AG04449 (cell line): Measurements from ENCODE around the gene CDH7.

Experiments used
- CTCF ChIA-PET: fragments of 350-600 bp; formaldehyde crosslinking; extraction: SDS; loops from one replicate; lab custom pipeline; 2021; ENCODE audit warnings: antibody characterized with exemption; lab: Yijun Ruan, JAX
- POLR2A ChIA-PET: fragments of 400-600, 350-600 bp; formaldehyde crosslinking; extraction: SDS; loops from one replicate; lab custom pipeline; 2020; ENCODE audit warnings: antibody characterized with exemption, inconsistent platforms; lab: Yijun Ruan, JAX
- DNase-seq: peaks from one replicate; pipeline ENCODE4 v3.0.0-alpha.2; 2010; ENCODE audit warnings: low read depth, low spot score
- H3K4me3 ChIP-seq: 2 replicates; pipeline ENCODE4 v1.5.1; 2011; ENCODE audit warnings: low read depth, mild to moderate bottlenecking, control low read depth, low read length
- TF ChIP-seq, protein P1 (sequence below): IDR thresholded peaks from one replicate; pipeline ENCODE4 v1.5.1; 2011; ENCODE audit warnings: mild to moderate bottlenecking, moderate library complexity, low read length, control low read depth, inconsistent platforms; ENCODE audit not compliant: insufficient read depth; ENCODE audit errors: missing control alignments

CDH7 gene

DNA sequence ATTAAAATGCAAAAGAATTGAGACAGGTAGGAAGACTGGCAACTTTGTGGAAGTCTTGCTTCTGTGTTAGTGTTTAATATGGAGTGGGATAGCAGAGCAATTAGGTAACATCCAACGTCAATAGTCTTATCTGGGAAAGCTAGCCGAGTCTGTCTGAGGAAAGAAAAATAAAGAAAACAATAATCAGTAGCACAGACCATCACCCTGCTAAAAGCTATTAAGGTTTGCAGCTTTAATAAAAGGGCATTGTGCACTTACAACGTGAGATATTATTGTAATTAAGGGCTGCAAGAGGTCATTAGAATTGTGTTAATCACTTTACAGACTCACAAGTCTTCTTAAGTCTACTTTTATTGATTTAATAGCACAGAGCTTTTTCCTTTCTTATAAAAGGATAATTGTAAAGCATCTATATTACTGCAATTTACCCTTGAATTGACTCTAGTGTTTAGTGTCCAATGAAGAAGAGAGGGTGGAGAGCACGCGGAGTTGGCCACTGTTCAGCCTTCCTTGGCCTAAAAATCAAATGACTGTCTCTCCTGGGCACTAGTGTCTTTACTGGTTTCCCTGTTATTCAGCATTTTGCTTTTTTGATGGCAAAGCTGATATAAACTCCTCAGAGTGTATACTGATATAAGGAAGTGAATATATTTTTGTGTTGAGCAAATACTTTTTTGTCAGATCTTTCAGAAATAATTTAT, 2.0 kb downstream of the CDH7 start:
- TF ChIP-seq, protein P1, sequence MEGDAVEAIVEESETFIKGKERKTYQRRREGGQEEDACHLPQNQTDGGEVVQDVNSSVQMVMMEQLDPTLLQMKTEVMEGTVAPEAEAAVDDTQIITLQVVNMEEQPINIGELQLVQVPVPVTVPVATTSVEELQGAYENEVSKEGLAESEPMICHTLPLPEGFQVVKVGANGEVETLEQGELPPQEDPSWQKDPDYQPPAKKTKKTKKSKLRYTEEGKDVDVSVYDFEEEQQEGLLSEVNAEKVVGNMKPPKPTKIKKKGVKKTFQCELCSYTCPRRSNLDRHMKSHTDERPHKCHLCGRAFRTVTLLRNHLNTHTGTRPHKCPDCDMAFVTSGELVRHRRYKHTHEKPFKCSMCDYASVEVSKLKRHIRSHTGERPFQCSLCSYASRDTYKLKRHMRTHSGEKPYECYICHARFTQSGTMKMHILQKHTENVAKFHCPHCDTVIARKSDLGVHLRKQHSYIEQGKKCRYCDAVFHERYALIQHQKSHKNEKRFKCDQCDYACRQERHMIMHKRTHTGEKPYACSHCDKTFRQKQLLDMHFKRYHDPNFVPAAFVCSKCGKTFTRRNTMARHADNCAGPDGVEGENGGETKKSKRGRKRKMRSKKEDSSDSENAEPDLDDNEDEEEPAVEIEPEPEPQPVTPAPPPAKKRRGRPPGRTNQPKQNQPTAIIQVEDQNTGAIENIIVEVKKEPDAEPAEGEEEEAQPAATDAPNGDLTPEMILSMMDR: no peak
- POLR2A ChIA-PET: no interaction called here
- no peak for DNase-seq
- no peak overlapping the region for H3K4me3 ChIP-seq
- CTCF ChIA-PET: no interaction called here

DNA sequence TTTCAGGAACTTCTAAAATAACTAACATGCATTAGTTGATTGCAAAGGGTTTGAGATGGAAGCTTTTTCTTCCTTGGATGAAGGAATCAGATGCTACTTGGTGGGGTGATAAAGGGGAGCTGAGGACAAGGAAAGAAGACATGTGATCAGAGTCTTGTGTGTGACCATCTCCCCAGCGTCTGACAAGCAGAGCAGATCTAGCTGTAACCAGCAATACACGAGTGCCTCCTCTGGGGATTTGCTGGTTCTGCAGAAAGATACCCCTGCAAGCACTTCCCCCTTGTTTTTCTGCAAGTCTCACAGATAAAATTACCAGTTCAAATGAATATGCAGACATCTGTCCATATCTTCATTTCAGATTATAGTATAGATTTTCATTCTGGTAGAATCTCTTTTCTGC, 2.7 kb downstream of the CDH7 start:
- ChIA-PET POLR2A (no interaction called here), CTCF (no interaction called here)
- TF ChIP-seq, protein P1: no peak
- H3K4me3 ChIP-seq: no peak overlapping the region
- no peak for DNase-seq

DNA sequence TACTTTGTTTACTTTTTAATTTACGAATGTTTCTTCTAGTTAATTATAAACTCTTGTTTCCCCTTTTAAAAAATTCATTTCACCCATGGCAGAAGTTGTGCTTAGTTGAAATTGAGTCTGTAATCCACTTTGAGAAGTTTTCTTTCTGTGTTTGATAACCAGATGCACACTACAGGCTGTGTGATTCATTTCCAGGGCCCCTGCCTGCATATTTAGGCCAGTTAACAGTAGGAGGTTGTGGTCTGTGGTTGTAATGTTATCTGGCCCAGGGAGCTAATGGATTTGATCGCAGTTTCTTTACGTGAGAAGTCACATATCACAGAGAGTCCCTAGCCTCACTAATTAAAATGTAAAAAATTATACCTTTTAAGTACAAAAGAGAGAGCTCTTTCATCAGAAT, 3.3 kb downstream of the CDH7 start:
- DNase-seq: no peak
- no peak overlapping the region for H3K4me3 ChIP-seq
- TF ChIP-seq, protein P1: no peak
- ChIA-PET POLR2A (no interaction called here), CTCF (no interaction called here)

DNA sequence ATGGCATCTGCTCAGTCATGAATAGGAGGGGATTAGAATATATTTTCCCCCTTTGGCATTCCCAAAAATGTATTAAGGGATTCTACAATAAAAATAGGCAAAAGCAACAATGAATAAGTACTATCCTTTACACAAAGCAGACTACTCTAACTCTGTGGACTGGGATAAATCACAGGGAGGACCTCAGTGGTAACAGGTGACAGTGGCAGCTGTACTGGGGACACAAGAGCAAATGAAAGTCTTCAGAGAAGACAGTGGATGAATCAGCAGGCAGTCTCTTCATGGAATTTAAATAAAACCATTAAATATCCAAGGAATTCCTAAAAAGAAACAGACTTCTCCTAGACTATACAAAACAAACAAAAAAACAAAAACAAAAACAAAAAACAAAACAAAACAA, 4.8 kb downstream of the CDH7 start:
- ChIA-PET CTCF (no interaction called here), POLR2A (no interaction called here)
- no peak overlapping the region for H3K4me3 ChIP-seq
- no peak for DNase-seq
- TF ChIP-seq, protein P1: no peak

DNA sequence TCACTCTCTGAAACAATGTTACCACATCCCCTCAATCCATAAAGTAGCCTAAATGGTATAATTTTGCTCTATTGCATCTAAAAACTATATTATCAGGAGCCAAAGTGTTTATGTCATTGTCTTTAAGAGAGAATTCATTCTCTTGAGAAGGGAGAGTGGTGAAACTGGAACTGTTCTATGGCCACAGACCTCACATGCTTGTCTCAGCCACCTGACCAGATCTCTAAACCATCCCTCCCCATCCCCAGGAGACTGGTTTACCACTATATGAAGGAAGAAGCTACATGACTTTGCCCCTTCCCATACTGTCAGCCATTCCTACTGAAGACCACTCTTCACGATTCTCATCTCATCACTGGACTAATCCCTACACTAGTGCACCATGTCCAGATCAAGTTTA, 9.6 kb downstream of the CDH7 start:
- no peak for DNase-seq
- TF ChIP-seq, protein P1: no peak
- H3K4me3 ChIP-seq: no peak overlapping the region
- CTCF ChIA-PET: no interaction called here
- POLR2A ChIA-PET: no interaction called here

DNA sequence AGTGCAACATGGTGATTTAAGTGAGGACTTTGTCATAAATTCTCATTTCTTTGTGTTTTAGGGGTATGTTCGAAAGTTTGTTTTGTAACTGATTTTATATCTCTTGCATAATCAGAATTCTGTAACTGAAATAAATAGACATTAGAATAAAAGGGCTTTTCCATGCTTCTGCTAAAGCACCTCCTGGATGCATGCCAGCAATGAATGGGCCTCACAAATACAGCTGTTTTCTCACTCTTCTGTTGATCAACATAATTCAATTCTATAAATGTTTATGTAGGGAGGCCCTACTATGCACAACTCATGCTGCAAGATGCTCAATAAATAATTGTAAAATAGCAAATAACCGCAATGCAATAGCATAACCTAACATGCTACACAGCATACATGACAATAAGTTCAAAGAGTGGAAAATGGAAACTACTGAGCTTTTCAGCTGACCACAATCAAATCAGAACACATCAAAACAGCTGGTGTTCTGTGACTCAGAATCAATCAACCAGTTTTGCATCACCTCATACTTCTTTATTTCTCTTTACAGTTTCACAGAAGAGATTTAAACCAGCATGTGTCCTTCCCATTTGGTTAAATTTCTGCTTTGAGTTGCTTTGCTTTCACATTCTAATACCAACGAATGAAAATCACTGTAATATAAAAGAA, 11.0 kb downstream of the CDH7 start:
- no peak for DNase-seq
- TF ChIP-seq, protein P1: no peak
- POLR2A ChIA-PET: no interaction called here
- no peak overlapping the region for H3K4me3 ChIP-seq
- CTCF ChIA-PET: no interaction called here
